ENCODE measurements around the gene CD48.

DNA sequence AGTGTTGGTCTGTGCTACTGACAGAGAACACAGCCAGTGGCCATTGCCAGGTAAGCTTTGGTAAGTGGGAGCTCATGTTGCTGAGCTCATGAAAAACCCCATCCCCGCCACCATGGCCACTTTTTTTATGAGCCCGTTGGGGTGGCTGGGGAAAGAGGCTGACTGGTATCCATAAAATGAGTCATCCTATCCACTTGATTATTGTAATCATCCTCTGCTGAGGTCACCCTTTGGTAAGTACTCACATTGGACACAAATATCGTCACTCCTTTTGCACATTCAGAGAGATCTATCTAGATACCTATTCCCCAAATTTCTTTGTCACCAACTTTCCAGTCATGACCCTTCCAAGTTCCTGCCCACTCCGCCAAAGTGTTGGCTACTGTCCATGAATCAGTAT is 49.4 kb upstream of the CD48 start:
- TF ChIP-seq POLR2AphosphoS5 (IDR thresholded peaks at IDR 0.05): no peak
- TF ChIP-seq, protein P1, sequence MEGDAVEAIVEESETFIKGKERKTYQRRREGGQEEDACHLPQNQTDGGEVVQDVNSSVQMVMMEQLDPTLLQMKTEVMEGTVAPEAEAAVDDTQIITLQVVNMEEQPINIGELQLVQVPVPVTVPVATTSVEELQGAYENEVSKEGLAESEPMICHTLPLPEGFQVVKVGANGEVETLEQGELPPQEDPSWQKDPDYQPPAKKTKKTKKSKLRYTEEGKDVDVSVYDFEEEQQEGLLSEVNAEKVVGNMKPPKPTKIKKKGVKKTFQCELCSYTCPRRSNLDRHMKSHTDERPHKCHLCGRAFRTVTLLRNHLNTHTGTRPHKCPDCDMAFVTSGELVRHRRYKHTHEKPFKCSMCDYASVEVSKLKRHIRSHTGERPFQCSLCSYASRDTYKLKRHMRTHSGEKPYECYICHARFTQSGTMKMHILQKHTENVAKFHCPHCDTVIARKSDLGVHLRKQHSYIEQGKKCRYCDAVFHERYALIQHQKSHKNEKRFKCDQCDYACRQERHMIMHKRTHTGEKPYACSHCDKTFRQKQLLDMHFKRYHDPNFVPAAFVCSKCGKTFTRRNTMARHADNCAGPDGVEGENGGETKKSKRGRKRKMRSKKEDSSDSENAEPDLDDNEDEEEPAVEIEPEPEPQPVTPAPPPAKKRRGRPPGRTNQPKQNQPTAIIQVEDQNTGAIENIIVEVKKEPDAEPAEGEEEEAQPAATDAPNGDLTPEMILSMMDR (IDR thresholded peaks at IDR 0.05): no peak

All from upper lobe of left lung (tissue), 4 donors.